AML-193 (cell line): ENCODE data around the gene BCAT1.

ENCODE experiments used
- DNase-seq, 2 experiments: peaks; one replicate each; lab custom pipeline; 2025; lab: John Stamatoyannopoulos, UW

Gene BCAT1

GRCh38 chr12:24948757-24949722 is at the start of gene BCAT1:
TSS of gene BCAT1 (minus strand) at chr12:24949101. CDS start at chr12:24948932, 169 bp downstream.
- peak; percentile 38 to 46 for DNase-seq

DNA sequence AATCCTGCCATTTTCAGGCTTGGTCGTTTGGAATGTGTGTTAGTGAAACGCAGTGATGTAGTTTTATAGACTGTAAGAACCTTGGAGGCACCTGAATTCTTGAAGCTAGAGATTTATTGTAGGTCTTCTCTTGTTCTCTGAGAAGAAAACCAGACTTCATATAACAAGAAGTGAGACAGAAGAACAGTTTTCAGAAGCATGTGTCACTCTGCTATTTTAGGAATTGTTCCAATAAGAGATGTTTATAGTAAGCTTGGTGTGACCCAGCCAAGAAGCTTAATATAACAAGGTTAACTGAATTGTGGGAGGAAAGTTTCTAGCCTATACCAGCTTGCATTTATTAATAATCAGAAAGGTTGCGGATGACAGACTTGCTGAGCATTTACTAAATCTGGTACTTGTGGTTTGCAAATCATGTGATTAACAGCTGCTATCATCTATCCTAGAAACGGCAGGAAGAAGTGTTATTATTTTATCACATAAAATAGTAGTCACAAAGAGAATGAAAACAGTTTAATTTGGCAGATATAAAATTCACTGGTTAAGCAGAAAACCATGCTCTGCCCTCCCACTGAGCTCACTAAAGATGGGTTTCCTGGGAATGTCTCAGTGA is 49.2 kb upstream of the BCAT1 start:
- DNase-seq = no peak

DNA sequence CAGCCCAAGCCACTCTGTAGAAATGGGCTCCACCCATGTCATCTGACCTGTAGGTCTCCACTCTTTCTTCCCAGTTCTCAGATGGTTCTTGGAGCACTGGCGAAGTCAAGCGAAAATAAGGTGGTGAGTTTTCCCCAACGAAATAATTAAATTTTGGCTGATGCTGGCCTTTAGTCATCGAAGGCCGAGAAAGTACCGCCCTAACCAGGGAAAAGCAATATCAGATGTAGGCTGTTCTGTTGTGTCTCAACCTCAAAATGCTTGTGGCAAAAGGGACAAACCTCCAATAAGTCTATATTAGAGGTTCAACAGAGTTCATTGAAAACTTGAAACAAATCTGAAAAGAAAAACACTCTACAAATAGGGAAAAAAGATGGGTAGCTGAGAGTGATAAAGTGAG is 48.6 kb upstream of the BCAT1 start:
- DNase-seq = no peak

DNA sequence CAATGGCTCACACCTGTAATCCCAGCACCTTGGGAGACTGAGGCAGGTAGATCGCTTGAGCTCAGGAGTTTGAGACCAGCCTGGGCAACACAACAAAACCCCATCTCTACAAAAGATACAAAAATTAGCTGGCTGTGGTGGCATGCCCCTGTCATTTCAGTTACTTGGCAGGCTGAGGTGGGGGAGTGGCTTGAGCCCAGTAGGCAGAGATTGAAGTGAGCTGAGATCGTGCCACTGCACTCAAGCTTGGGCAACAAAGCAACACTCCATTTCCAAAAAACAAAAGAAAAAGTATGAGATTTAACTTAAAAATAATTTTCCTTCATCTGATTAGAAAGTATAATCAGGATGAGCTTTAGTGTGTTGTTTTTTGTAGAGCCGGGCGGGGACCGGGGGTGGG is 47.9 kb upstream of the BCAT1 start:
- no peak for DNase-seq

DNA sequence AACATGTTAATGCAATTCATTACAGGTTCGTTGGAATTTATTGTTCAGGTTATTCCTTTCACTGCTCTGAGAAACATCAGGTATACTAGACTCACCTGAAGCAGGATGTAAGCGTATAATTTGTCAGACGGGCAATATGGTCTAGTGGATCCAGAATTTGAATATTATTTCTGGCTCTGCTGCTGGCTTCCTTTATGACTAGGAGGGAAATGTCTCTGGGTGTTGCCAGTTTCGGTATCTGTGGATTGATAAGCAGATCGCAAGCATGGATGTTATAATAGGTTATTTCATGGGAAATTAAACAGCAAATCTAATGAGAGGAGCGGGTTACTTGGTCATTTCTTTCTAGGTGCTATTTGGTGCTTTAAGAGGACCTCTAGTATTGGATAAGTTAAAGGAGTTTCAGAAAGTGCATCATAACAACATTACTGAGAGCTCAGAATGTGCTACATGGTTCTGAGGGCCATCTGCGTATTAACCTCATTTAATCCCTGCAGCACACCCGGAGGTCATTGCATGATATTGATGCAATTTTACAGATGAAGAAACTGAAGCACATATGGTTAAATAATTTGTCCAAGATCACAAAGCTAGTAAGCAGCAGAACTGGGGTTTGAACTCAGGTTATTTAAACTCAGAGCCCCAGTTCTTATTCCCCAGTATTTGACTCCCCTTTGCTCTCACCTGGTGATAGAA is 47.3 kb upstream of the BCAT1 start:
- DNase-seq = no peak

- no peak for DNase-seq
Measured at GRCh38 chr12:24993793-24994192, 44.9 kb upstream of the BCAT1 start.

DNA sequence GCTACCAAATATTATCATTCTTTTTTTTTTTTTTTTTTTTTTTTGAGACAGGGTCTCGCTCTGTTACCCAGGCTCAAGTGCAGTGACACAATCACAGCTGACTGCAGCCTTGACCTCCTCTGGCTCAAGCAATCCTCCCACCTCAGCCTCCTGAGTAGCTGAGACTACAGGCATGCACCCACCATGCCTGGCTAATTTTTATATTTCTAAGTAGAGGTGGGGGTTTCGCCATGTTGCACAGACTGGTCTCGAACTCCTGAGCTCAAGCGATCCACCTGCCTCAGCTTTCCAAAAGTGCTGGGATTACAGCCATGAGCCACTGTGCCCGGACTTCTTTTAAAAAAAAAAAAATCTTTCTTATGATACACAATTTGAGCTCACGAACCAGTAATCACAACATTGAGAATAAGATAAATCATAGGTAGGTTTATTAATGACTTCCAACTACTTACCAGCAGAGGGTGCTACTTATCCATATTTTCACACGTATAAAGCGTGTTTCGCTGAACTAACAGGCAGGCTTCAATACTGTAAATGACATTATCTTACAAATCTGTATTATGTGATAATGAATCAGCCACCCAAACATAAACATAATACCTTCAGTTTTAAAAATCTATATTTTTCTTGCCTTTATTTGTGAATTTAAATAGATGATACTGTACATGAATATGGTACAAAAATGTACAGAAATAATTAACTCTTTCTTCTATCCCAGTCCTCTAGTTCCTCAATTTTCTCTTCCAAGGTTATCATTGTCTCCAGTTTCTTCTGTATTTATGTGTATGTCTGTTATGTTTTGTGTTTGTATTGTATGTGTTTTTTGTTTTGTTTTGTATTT is 42.5 kb upstream of the BCAT1 start:
- DNase-seq = peak; percentile 70 to 80

DNA sequence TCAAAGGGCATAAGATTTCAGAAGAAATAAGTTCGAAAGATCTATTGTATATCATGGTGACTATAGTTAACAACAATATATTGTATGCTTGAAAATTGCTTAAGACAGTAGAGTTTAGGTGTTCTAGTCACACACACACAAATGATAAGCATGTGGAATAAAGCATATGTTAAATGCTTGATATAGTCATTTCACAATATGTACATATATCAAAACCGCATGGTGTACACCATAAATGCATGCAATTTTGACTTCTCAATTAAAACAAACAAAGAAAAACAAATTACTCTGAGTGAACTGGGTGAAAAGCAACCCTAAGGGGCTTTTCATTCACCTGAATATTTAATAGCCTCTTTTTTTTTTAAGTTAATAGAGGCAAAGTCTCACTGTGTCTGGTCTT is 40.3 kb upstream of the BCAT1 start:
- DNase-seq = no peak

- DNase-seq = no peak
Measured at GRCh38 chr12:24982250-24982649, 33.3 kb upstream of the BCAT1 start.

DNA sequence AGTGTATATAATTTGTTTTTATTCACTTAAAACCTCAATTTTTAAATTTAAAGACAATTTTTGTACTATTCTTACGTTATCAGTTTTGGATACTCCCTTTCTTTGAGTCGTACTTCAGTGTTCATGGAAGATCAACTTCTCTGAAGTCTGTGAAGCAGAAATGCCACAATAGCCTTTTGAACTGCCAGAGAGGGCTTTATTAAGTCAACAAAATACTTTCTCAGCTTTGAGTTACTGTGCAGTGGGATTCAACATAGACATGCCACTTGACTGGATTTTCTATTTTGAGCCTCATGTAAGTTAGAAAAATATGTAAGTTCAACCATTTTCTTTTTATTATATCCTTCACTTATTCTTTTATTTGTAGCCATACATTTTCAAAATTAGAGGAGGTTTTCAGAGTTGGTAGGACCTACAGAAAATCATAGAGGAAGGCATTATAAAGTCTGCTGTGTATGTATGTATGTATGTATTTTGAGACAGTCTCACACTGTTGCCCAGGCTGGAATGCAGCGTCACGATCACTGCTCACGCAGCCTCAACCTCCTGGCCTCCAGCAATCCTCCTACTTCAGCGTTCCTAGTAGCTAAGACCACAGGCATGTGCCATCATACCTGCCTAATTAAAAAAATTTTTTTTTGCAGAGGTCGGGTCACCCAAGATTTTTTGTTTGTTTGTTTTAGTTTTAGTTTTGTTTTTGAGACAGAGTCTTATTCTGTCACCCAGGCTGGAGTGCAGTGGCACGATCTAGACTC is 31.3 kb upstream of the BCAT1 start:
- no peak for DNase-seq

- no peak for DNase-seq
Measured at GRCh38 chr12:24979329-24979728, 30.4 kb upstream of the BCAT1 start.

- DNase-seq = no peak
Measured at GRCh38 chr12:24977711-24978110, 28.8 kb upstream of the BCAT1 start.

- no peak for DNase-seq
Measured at GRCh38 chr12:24977060-24977459, 28.2 kb upstream of the BCAT1 start.

- no peak for DNase-seq
Measured at GRCh38 chr12:24975425-24975824, 26.5 kb upstream of the BCAT1 start.

DNA sequence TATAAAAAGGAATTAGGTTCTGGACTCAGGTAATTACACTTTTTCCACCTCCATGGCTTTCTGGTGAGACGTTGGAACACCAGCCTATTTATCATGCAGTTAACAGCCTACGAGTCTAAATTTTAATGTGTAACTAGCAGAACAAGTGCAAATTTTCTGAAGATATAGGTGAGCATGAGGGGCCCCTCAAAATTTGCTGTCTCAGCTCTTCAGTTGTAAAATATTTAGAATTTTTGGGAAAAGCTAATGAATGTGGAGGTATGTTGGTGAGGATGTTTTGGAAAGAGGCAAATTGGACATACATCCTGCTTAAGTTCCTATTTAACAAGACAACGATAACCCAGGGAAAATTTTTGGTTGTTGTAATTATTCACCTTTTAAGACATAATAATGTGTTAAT is 25.3 kb upstream of the BCAT1 start:
- no peak for DNase-seq

- no peak for DNase-seq
Measured at GRCh38 chr12:24972078-24972477, 23.2 kb upstream of the BCAT1 start.

- no peak for DNase-seq
Measured at GRCh38 chr12:24970177-24970576, 21.3 kb upstream of the BCAT1 start.

GRCh38 chr12:24966951-24967564 is 18.2 kb upstream of the BCAT1 start:
- DNase-seq = no peak

DNA sequence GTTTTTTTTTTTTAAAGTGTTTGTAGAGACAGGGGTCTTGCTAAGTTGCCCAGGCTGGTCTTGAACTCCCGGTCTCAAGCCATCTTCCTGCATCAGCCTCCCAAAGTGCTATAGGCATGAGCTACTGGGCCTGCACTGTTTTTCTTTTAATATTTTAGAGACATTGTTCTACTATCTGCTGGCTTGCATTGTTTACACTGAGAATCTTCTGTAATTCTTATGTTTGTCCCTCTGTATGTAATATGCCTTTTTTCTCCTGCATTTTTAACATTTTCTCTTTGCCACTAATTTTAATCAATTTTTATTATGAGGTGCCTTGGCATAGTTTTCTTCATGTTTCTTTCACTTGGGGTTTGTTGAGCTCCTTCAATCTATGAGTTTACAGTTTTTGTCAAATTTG is 15.4 kb upstream of the BCAT1 start:
- DNase-seq = no peak

DNA sequence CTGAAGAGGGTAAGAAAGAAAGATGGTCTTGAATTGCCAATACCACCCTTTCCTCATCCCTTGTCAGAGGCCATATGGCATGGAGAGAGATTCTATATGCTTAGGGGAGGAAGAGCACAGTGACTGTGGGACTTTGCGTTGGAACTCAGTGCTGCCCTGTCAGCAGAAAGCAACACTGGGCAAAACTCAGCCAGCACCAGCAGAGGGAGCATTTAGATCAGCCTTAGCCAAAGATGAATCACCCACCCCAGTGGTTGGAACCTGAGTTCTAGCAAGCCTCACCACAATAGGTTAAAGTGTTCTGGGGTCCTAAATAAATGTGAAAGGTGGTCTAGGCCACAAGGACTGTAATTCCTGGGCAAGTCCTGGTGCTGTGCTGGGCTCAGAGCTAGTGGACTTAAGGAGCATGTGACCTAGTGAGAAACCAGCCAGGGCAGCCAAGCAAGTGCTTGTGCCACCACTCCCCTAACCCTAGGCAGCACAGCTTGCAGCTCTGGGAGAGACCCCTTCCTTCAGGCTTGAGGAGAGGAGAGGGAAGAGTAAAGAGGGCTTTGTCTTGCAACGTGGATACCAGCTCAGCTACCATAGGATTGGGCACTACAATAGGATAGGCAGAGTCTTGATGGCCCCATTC is 11.4 kb upstream of the BCAT1 start:
- DNase-seq = peak in 1 of 2 experiments; percentile 7
